ENCODE data around the gene GIPC3.

The GIPC3 gene

GRCh38 chr19:3543150-3544057 lies 41.9 kb upstream of the GIPC3 start:
- TF ChIP-seq SIN3A (IDR thresholded peaks at IDR 0.05; ENCODE audit: borderline replicate concordance, insufficient read depth, low read length) (no peak), TAF1 (IDR thresholded peaks at IDR 0.05; ENCODE audit: borderline replicate concordance, insufficient read depth, low read length) (no peak)

GRCh38 chr19:3544058-3544376 lies 41.3 kb upstream of the GIPC3 start:
- no peak for TF ChIP-seq REST (IDR thresholded peaks at IDR 0.05; ENCODE audit: insufficient read depth in 1 of 2, low read depth in 2 of 2, low read length in 2 of 2)
- no peak for TF ChIP-seq TAF1 (IDR thresholded peaks at IDR 0.05; ENCODE audit: borderline replicate concordance, insufficient read depth, low read length)
- no peak for TF ChIP-seq SIN3A (IDR thresholded peaks at IDR 0.05; ENCODE audit: borderline replicate concordance, insufficient read depth, low read length)
- TF ChIP-seq FOXP2 (optimal IDR thresholded peaks at IDR 0.05; ENCODE audit: borderline replicate concordance, extremely low read depth, extremely low read length, insufficient read depth) = no peak
- no peak; the same call in 1 of the 2 replicates for TF ChIP-seq POLR2AphosphoS5 (IDR thresholded peaks at IDR 0.05; ENCODE audit: low read depth, low read length)

DNA sequence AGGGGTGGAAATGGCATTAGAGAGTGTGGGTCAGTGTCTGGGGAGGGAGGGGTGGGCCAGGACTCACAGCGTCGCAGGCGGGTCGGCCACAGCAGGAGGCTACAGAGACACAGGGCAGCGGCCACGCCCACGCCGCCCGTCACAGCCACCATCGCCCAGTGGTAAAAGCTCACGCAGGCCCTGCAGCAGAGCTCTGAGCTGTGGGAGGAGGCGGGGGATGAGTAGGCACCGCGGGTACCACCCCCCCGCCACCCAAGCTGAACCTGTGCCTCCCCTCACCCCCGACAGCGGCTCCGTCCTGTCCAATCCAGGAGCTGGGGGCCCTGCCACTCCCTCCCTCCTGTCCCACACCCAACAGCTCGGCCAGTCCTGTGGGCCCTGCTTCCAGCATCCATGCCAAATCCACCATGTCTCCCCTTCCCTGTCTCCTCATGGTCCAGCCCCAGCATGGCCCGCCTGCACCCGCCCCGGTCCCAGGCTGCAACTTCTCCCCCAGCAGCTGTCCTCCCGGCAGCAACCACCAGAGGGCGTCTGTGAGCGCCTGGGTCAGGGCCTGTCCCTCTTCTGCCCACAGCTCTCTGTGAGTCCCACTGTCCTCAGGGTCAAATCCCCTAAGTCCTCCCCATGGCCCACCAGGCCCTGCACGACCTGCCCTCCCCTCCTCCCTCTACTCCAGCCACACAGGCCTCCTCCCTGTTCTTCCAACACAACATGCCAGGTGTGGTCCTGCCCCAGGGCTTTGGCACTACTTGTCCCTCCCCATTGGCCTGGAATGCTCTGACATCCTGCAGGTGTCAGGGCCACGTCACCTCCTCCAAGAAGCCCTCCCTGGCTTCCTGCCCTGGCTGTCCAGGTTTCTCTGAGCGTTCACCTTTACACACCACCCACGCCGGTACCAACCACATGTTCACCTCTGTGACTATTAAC lies 40.3 kb upstream of the GIPC3 start:
- TF ChIP-seq FOXP2 (optimal IDR thresholded peaks at IDR 0.05; ENCODE audit: borderline replicate concordance, extremely low read depth, extremely low read length, insufficient read depth) (no peak), TAF1 (IDR thresholded peaks at IDR 0.05; ENCODE audit: borderline replicate concordance, insufficient read depth, low read length) (no peak)

GRCh38 chr19:3545669-3546034 lies 39.6 kb upstream of the GIPC3 start:
- TF ChIP-seq TAF1 (IDR thresholded peaks at IDR 0.05; ENCODE audit: borderline replicate concordance, insufficient read depth, low read length) = no peak
- 0 out of 4 replicates have a peak, but pooled peaks of 1 of the 2 experiments have one; percentile 15 for TF ChIP-seq REST (IDR thresholded peaks at IDR 0.05; ENCODE audit: insufficient read depth in 1 of 2, low read depth in 2 of 2, low read length in 2 of 2)

GRCh38 chr19:3546119-3546518 lies 39.2 kb upstream of the GIPC3 start:
- TF ChIP-seq POLR2AphosphoS5 (IDR thresholded peaks at IDR 0.05; ENCODE audit: low read depth, low read length) (no peak), SIN3A (IDR thresholded peaks at IDR 0.05; ENCODE audit: borderline replicate concordance, insufficient read depth, low read length) (no peak), TAF1 (IDR thresholded peaks at IDR 0.05; ENCODE audit: borderline replicate concordance, insufficient read depth, low read length) (no peak), FOXP2 (optimal IDR thresholded peaks at IDR 0.05; ENCODE audit: borderline replicate concordance, extremely low read depth, extremely low read length, insufficient read depth) (no peak), REST (IDR thresholded peaks at IDR 0.05; ENCODE audit: insufficient read depth in 1 of 2, low read depth in 2 of 2, low read length in 2 of 2) (no peak)

DNA sequence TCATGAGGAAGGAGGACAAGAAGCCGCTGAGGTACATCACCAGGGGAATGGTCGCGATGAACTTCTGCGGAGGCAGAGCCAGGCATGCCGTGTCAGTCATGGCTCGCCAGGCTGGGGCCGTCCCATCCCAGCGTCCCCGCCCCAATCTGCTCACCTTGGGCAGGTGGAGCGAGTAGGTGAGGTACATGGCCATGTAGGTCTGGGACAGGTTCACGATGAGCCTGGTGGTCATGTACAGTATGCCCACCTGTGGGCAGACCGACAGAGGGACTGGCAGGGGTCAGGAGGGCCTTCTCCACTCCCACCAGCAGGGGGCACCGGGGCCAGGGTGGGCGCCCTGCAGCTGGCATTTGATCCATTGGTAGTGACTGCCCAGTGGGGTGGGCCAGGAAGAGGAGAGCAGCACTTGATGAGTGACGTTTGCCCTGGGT lies 38.0 kb upstream of the GIPC3 start:
- TF ChIP-seq SIN3A (IDR thresholded peaks at IDR 0.05; ENCODE audit: borderline replicate concordance, insufficient read depth, low read length) = no peak
- TF ChIP-seq FOXP2 (optimal IDR thresholded peaks at IDR 0.05; ENCODE audit: borderline replicate concordance, extremely low read depth, extremely low read length, insufficient read depth) = peak; percentile 34

Measured in PFSK-1 (cell line).